Brain pericyte (primary cell): ENCODE measurements around the gene GINS1.
"Not testable (repeated sequence)": the region's sequence is repeated elsewhere in the genome, so short reads cannot be mapped to it uniquely, and the experiment has no call there.

Source experiments
- DNase-seq: peaks from one replicate; pipeline ENCODE4 v3.0.0-alpha.2; 2012; ENCODE audit warnings: low read depth, low spot score

The GINS1 gene

DNA sequence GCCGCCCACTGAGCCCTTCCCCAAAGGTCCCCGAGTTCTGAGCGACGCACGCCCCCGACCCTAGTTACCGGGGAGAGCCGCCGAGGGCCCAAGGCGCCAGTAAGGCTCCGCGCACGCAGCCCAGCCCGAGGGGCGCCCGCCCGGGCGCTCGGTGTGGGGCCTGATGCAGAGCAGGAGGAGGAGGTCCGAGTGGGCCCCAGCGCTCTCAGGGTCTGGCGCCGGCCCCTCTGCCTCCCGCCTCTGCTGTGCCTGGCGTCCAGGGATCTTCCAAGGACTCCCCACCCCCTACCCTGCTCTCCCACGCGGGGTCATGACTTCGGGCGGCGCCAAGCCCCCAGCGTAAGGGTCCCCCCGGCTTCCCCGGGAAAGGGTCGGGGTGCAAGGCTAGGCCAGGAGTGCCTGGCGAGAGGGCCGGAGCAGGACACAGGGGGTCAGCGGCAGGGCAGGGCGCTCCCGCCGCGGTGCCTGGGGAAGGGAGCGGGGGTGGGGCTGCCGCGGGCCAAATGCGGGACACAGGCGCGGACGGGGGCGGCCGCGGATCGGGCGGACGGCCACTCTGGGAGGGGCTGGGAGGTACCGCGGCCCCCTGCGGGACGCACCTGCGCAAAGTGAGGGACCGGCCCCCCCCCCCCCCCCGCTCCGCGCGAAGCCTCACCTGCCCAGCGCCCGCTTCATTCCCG, 17.5 kb upstream of the GINS1 start:
- DNase-seq, result no peak

GRCh38 chr20:25390538-25391528, 16.6 kb upstream of the GINS1 start, which contains the start of gene ABHD12:
TSS of gene ABHD12 (minus strand) at chr20:25390835. CDS start at chr20:25390703, 132 bp downstream.
- peak; percentile 79 for DNase-seq

- DNase-seq, result no peak
Observed at GRCh38 chr20:25394276-25394675, 13.2 kb upstream of the GINS1 start.

DNA sequence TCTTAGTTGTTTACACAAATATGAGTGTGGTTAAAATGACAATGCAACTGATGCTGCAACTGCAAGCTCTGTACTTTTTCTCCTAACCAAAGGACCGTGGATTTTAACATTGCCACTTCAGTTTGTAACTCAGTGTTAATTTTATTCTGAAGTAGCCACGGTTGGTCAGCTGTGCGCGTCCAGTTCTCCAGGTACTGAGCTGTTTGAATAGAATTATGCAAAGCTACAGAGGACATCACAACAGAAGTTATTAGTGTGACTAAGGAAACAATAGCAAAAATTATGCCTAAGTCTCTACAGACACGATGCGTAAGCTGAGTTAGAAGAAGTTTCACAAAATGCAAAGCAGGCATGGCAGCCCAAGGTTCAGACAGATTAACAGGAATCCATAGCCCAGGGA, 12.5 kb upstream of the GINS1 start:
- no peak for DNase-seq

- no peak for DNase-seq
Observed at GRCh38 chr20:25397096-25397495, 10.4 kb upstream of the GINS1 start.

GRCh38 chr20:25397821-25398220, 9.7 kb upstream of the GINS1 start:
- no peak for DNase-seq

DNA sequence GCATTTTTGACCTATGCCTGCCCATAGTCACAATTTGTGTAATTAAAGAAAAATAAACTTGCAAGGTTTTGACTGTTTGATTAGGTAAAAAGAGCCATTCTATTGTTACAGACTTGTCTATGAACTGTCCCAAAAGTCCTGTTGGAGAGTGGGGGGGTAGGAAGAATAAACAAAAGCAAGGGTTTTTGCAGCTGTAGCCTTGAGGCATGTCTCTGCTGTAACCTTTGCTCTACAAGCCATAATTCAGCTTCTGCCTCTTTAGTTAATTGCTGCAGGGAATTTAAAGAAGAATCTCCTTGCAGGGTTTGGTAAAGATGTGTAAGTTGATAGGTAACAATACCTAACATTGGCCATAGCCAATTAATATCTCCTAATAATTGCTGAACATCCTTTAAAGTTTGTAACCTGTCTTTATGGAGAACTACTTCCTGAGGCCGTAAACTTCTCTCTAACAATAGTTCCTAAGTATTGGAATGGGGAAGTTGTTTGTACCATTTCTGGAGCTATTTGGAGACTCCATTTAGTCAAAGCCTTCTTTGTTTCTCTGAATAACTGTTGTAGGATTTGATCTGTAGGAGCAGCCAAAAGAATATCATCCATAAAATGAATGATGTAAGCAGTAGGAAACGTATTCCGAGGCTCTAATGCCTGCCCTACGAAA, 9.0 kb upstream of the GINS1 start:
- no peak for DNase-seq

- no peak for DNase-seq
Observed at GRCh38 chr20:25399037-25399430, 8.4 kb upstream of the GINS1 start.

DNA sequence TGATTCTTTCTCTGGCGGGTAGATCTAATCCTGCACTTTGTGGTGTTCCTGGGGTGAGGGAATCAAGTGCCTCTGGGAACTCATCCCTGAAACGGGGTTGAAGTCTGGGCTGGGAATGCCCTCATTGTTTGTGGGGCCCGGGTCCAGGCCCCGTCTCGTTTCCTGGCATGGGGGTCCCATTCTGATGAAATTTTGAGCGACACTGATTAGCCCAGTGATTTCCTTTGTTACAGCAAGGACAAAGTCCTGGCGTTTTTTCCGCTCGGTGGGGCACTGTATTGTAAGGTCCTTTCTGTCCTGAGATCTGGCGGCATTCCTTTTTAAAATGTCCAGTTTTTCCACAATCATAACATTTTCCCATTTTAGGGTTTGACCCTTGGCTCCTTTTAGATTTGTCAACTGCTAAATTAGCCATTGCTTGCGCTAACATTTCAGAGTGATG, 7.2 kb upstream of the GINS1 start:
- not testable (repeated sequence) for DNase-seq

GRCh38 chr20:25402583-25402982, 4.9 kb upstream of the GINS1 start:
- no peak for DNase-seq

DNA sequence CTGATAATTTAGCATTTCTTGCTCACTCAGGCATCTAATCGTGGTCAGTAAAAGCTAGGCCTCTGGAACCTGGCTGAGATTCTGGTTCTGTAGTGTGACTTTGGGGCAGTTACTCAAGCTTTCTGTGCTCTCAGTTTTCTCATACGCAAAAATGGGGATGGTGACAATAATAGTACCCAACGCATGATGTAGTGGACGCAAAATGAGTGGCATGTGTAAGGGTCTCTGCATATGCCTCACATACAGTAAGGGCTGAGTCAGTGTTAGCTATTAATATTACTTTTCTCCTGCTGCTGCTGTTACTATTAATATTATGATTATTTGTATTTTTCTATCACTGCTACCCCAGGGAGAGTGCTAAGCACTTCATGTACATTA, 686 bp downstream of the GINS1 start:
- no peak for DNase-seq

- no peak for DNase-seq
Observed at GRCh38 chr20:25408890-25409289, 1.4 kb downstream of the GINS1 start.

DNA sequence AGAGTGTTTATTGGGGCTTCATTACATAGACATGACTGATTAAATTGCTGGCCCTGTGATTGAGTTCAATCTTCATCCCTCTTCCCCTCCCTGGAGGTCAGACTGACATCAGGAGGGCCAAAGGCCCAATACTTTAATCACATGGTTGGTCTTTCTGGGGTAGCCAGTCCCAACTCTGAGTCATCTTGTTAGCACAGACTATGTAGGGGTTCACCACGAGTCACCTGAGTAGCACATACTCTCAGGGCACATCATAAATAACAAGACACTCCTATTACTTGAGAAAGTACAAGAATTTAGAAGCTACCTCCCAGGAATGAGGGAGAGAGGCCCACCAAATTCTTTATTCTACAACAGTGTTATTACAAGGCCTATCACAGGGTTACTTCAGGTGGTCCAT, 11.3 kb downstream of the GINS1 start:
- no peak for DNase-seq

DNA sequence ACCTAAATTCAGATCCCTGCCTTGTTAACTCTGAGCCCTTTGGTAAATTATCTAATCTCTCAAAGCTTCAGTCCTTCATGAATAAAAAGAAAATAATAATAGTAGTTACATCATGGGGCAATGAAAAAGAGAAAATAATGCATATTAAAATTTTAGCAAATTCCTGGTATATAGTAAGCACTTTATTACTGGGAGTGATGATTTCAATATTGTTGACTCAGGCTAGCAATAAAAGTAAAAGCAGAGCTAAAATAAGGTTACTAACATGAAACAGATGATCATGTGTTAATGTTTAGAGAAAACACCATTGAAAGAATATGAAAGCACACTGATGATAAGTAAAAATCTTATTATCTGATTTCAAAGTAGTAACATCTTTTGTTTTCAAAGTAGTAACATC, 13.6 kb downstream of the GINS1 start:
- no peak for DNase-seq

DNA sequence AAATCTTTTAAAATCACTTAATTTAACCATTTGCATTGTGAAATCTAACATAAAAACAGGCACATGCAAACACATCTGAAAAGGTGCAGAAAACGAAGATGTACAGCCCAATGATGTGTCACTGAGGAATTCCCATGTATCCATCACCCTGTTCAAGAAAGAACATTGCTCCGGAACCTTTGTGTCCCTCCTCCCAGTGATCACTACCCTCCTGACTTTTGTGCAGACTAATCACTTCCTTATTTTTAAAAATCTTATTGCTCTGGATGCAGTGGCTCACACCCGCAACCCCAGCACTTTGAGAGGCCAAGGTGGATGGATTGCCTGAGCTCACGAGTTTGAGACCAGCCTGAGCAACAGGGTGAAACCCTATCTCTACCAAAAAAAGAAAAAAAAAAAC, 14.6 kb downstream of the GINS1 start:
- no peak for DNase-seq

- DNase-seq, result no peak
Observed at GRCh38 chr20:25424536-25424935, 17.1 kb downstream of the GINS1 start.

DNA sequence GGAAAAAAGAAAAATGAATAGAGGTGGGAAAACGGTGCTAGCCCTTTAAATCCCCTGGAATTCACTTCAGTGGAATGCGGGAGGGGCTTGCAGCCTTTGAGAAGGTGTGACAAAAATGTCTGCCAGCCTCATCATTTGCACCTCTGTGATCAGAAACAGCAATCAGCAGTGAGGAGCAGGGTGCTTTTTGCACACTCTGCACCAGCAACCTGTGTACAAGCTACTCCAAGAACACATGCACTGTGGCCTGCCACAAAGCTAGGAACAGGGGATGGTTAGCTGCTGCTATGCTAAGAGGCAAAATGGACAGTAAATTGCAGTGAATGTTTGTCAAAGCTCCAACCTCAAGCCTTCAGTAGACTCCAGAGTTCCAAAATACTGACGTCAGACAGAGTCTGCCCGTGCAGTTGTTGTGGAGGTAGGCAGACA, 29.7 kb downstream of the GINS1 start:
- no peak for DNase-seq

- DNase-seq, result no peak
Observed at GRCh38 chr20:25439328-25439727, 31.9 kb downstream of the GINS1 start.

DNA sequence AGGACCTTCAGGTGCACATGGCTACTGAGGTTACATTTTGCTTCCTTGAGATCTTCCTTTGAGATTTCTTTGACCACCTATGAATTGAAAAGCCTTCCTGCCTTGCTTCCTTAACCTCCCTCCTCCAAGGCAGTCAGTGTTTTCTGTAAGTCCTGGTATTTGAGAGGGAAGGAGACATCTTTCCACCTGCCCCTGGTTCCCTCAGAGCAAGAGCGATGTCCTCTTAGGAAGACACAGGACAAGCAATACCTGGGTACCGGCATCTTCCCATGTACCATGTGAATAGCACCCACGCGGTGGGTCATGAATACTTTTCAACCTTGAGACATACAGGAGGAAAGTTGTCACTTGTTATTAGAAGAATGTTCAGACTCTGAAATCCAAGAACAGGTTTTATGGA, 37.1 kb downstream of the GINS1 start:
- no peak for DNase-seq

GRCh38 chr20:25447671-25448070, 40.2 kb downstream of the GINS1 start:
- no peak for DNase-seq

DNA sequence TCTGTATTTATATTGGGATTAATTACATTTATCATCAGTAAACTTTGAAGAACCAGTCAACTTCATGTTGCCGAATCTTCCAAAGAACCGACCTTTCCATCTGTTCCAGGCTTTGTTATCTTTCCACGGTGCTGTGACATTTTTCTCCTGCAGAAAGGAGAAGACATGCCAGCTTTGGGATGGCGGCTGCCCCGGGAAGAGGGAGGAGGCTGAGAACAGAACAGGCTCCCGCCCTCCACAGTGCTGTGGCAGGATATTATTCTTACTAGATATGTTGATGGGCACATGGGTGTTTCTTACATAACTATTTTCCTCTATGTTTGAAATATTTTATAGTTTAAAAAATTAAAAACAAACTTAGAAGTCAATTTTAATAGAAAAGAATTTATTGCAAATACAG, 44.9 kb downstream of the GINS1 start:
- DNase-seq, result no peak
